ENCODE results near the gene RBM47. TPM values are rescaled to one million over a fixed set of nuclear protein-coding genes. Genes with fewer than 3 reads are reported as not detected.

RBM47 gene
- total RNA-seq, 1 donor from 2014 or later, result 0.12 TPM

- Mint-ChIP-seq H3K27ac (ENCODE audit: unreplicated experiment) (no peak overlapping the region), H3K27me3 (ENCODE audit: low read depth) (no peaks in the 10 kb centered on the region), H3K36me3 (ENCODE audit: low read depth) (no peaks in the 10 kb centered on the region), H3K9me3 (ENCODE audit: low read depth) (no peaks in the 10 kb centered on the region), H3K4me3 (ENCODE audit: unreplicated experiment) (no peak overlapping the region), H3K4me1 (ENCODE audit: low read depth) (peaks cover 12% of the 10 kb centered on the region)
- TF ChIP-seq CTCF (IDR thresholded peaks at IDR 0.05), result no peak
- DNase-seq (ENCODE audit: low spot score), result no peak
These were observed 49.7 kb downstream of the RBM47 start for GRCh38 chr4:40579983-40580382.

- DNase-seq (ENCODE audit: low spot score), result no peak
- Mint-ChIP-seq H3K36me3 (ENCODE audit: low read depth) (no peaks in the 10 kb centered on the region), H3K27me3 (ENCODE audit: low read depth) (no peaks in the 10 kb centered on the region), H3K9me3 (ENCODE audit: low read depth) (no peaks in the 10 kb centered on the region), H3K27ac (ENCODE audit: unreplicated experiment) (peak overlapping the region; percentile 80), H3K4me1 (ENCODE audit: low read depth) (peaks cover 12% of the 10 kb centered on the region), H3K4me3 (ENCODE audit: unreplicated experiment) (no peak overlapping the region)
- no peak for TF ChIP-seq CTCF (IDR thresholded peaks at IDR 0.05)
These were observed 51.9 kb downstream of the RBM47 start for GRCh38 chr4:40577588-40578253.

GRCh38 chr4:40576651-40577480 lies 52.8 kb downstream of the RBM47 start:
- H3K4me1 Mint-ChIP-seq (ENCODE audit: low read depth), result peaks cover 12% of the 10 kb centered on the region
- H3K27ac Mint-ChIP-seq (ENCODE audit: unreplicated experiment), result peak overlapping the region; percentile 80
- TF ChIP-seq CTCF (IDR thresholded peaks at IDR 0.05), result no peak
- H3K36me3 Mint-ChIP-seq (ENCODE audit: low read depth), result no peaks in the 10 kb centered on the region
- no peaks in the 10 kb centered on the region for H3K27me3 Mint-ChIP-seq (ENCODE audit: low read depth)
- H3K9me3 Mint-ChIP-seq (ENCODE audit: low read depth), result no peaks in the 10 kb centered on the region
- H3K4me3 Mint-ChIP-seq (ENCODE audit: unreplicated experiment), result no peak overlapping the region
- DNase-seq (ENCODE audit: low spot score), result no peak

GRCh38 chr4:40575846-40576245 lies 53.8 kb downstream of the RBM47 start:
- DNase-seq (ENCODE audit: low spot score), result no peak
- H3K36me3 Mint-ChIP-seq (ENCODE audit: low read depth), result no peaks in the 10 kb centered on the region
- H3K4me3 Mint-ChIP-seq (ENCODE audit: unreplicated experiment), result no peak overlapping the region
- TF ChIP-seq CTCF (IDR thresholded peaks at IDR 0.05), result no peak
- H3K27ac Mint-ChIP-seq (ENCODE audit: unreplicated experiment), result no peak overlapping the region
- H3K4me1 Mint-ChIP-seq (ENCODE audit: low read depth), result peaks cover 12% of the 10 kb centered on the region
- no peaks in the 10 kb centered on the region for H3K27me3 Mint-ChIP-seq (ENCODE audit: low read depth)
- H3K9me3 Mint-ChIP-seq (ENCODE audit: low read depth), result no peaks in the 10 kb centered on the region

GRCh38 chr4:40573593-40574311 lies 55.9 kb downstream of the RBM47 start:
- DNase-seq (ENCODE audit: low spot score), result no peak
- H3K36me3 Mint-ChIP-seq (ENCODE audit: low read depth), result no peaks in the 10 kb centered on the region
- no peaks in the 10 kb centered on the region for H3K9me3 Mint-ChIP-seq (ENCODE audit: low read depth)
- H3K27ac Mint-ChIP-seq (ENCODE audit: unreplicated experiment), result no peak overlapping the region
- no peaks in the 10 kb centered on the region for H3K27me3 Mint-ChIP-seq (ENCODE audit: low read depth)
- no peak overlapping the region for H3K4me3 Mint-ChIP-seq (ENCODE audit: unreplicated experiment)
- TF ChIP-seq CTCF (IDR thresholded peaks at IDR 0.05), result no peak
- peaks cover 12% of the 10 kb centered on the region for H3K4me1 Mint-ChIP-seq (ENCODE audit: low read depth)

All from chondrocyte (in vitro differentiated cells).